GM12891 (cell line): ENCODE measurements around the gene ZNF808.
"Not testable (repeated sequence)": the region's sequence is repeated elsewhere in the genome, so short reads cannot be mapped to it uniquely, and the experiment has no call there.

Experiments
- DNase-seq: peaks from one replicate; pipeline ENCODE4 v3.0.0; 2011; ENCODE audit warnings: low spot score; ENCODE audit not compliant: insufficient read length
- FAIRE-seq: peaks from 2 replicates; lab custom pipeline; 2011; peaks lifted over from hg19 to GRCh38; lab: Jason Lieb, UNC
- PAX5 ChIP-seq: IDR thresholded peaks from 2 replicates; pipeline ENCODE4 v1.6.1; 2011; ENCODE audit warnings: low read length, moderate library complexity, mild to moderate bottlenecking; ENCODE audit not compliant: insufficient read depth, severe bottlenecking
- POLR2A ChIP-seq: IDR thresholded peaks from 2 replicates; pipeline ENCODE4 v1.6.1; 2011; ENCODE audit warnings: low read depth, low read length, control low read depth
- POLR2AphosphoS5 ChIP-seq: IDR thresholded peaks from 2 replicates; pipeline ENCODE4 v1.6.1; 2011; ENCODE audit warnings: low read depth, low read length, control low read depth
- POU2F2 ChIP-seq: IDR thresholded peaks from 2 replicates; pipeline ENCODE4 v1.6.1; 2011; ENCODE audit warnings: low read depth, mild to moderate bottlenecking, control low read depth, low read length, moderate library complexity
- SPI1 ChIP-seq: IDR thresholded peaks from 2 replicates; pipeline ENCODE4 v1.6.1; 2011; ENCODE audit warnings: low read depth, low read length, control low read depth
- TAF1 ChIP-seq: IDR thresholded peaks from 2 replicates; pipeline ENCODE4 v1.6.1; 2011; ENCODE audit warnings: low read depth, low read length, control low read depth

ZNF808 gene

DNA sequence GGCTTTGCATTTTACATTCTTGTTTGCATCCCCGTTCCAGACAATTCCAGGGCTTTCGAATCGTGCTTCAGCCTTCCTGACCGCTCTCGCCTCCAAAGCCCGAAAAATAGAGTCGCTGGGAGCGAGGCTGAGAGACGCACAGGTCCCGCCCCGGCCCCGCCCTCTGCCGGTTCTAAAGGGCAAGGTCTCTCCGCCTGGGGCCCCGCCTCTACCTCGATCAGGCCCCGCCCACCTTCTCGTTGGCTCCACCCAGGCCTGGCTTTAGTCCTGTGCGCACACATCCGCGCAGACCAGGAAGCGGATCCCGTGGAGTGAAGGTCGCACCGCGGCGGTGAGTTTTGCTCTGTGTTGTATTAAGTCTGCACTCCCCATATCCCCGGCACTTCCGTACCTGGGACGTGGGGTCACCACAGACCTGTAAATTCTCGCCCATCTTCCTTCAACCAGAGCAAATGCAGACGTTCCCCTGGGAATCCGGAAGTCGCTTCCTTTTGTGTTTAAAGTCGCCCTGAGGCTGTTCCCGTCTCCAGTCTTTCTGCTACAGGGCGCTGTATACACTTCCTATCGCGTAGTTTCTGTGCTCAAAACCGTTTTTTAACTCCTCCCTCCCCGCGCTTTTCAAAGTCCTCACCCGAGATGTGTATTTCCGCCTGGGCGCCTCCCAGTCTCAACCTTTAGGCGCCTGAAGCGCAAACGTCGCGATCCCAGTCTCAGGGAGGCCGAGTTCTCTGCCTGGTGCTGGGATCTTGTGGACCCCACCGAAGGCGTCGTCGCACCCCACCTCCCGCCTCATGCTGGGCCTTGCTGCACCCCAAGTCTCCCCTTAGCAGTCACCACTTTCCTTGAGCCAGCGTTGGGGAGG is 42.8 kb downstream of the ZNF808 start, which contains the start of gene ZNF701:
ZNF701 (plus strand) TSS at position 288 of the 862 bp plus-strand sequence. CDS start 3,861 bp downstream, outside the sequence.
- DNase-seq: peak; percentile 68
- peak; percentile 90 for FAIRE-seq
- TF ChIP-seq TAF1 (peak; percentile 84), SPI1 (no peak), POLR2AphosphoS5 (peak; percentile 97), POLR2A (peak; percentile 96), POU2F2 (0 out of 2 replicates have a peak, but pooled peaks have one; percentile 38), PAX5 (no peak)

DNA sequence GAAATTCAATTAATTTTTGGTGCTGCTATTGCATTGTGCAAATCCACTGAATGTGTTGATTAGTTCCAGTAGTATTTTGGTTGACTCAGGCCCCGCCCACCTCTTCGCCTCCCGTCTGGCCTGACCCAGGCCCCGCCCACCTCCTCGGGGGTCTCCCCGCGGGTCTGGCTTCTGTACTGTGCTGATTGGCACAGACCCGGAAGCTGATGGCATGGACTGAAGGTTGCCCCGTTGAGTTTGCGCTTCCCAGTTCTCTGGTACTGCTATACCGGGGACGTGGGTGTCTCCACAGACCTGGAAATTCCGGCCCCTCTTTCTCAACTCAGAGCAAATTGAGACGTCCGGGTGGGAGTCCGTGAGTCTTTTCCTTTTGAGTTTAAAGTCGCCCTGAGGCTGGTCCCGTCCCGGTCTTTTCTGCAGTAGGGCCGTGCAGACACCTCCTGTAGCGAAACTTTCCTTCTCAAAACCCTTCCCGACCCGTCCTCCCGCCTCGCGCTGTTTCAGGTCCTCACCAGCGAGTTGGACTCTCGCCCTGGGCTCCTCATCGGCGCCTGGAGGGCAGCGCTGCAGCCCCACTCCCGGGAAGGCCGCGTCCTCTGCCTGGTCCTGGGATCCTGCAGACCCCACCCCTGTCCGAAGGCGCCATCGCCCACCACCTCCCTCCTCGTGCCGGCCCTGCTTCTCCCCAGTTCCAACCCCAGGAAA is 57.4 kb downstream of the ZNF808 start:
- TF ChIP-seq SPI1 (no peak), PAX5 (no peak), POU2F2 (no peak), TAF1 (no peak), POLR2A (no peak), POLR2AphosphoS5 (no peak)
- DNase-seq: no peak
- FAIRE-seq: no peak

DNA sequence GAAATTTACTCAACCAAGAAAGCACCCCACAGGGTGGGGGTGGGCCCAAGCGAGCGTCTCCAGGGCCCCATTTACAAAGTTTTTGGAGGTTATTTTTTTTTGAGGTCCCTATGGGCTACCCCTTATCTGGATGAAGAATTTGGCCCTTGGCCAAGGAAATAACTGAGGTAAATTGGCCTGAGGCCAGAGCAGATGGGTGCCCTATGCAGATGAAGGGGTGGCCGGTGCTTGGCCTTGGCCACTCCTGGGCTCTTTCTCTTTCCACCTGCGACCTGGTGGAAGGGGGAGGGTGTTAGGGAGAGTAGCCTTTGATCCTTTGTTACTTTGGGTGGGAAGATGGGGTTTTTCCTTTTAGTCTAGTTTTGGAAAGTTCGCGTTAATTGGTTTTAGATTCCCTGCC is 58.1 kb downstream of the ZNF808 start:
- FAIRE-seq (no peak), DNase-seq (no peak)
- TF ChIP-seq POLR2AphosphoS5 (no peak), SPI1 (no peak), TAF1 (no peak), POLR2A (no peak), PAX5 (no peak), POU2F2 (no peak)

GRCh38 chr19:52590728-52591127 is 63.3 kb downstream of the ZNF808 start:
- TF ChIP-seq PAX5: no peak
- TF ChIP-seq SPI1: no peak
- TF ChIP-seq POLR2A: no peak
- no peak for TF ChIP-seq POU2F2
- FAIRE-seq: no peak
- DNase-seq: no peak

GRCh38 chr19:52592301-52592700 is 64.8 kb downstream of the ZNF808 start:
- no peak for TF ChIP-seq TAF1
- no peak for TF ChIP-seq PAX5
- TF ChIP-seq POLR2AphosphoS5: no peak
- TF ChIP-seq POLR2A: no peak
- no peak for TF ChIP-seq POU2F2
- TF ChIP-seq SPI1: no peak
- FAIRE-seq: no peak
- DNase-seq: no peak

DNA sequence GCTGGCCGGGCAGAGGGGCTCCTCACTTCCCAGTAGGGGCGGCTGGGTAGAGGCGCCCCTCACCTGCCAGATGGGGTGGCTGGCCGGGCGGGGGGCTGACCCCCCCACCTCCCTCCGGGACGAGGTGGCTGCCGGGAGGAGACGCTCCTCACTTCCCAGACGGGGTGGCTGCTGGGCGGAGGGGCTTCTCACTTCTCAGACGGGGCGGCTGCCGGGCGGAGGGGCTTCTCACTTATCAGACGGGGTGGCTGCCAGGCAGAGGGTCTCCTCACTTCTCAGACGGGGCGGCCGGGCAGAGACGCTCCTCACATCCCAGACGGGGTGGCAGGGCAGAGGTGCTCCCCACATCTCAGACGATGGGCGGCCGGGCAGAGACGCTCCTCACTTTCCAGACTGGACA is 66.0 kb downstream of the ZNF808 start:
- FAIRE-seq, DNase-seq: not testable (repeated sequence)

- TF ChIP-seq PAX5: no peak
- TF ChIP-seq POU2F2: no peak
- no peak for TF ChIP-seq SPI1
- no peak for TF ChIP-seq TAF1
- TF ChIP-seq POLR2A: no peak
- FAIRE-seq: no peak
- DNase-seq: no peak
Measured at GRCh38 chr19:52599241-52599640, 71.8 kb downstream of the ZNF808 start.

- DNase-seq (no peak), FAIRE-seq (peak; percentile 58)
- no peak for TF ChIP-seq POLR2A
- no peak for TF ChIP-seq SPI1
- no peak for TF ChIP-seq PAX5
- TF ChIP-seq POLR2AphosphoS5: no peak
- TF ChIP-seq TAF1: no peak
Measured at GRCh38 chr19:52600639-52601024, 73.2 kb downstream of the ZNF808 start.

- peak; percentile 83 for FAIRE-seq
- TF ChIP-seq POLR2A: peak; percentile 59
- no peak for TF ChIP-seq POU2F2
- 0 out of 2 replicates have a peak, but pooled peaks have one; percentile 29 for TF ChIP-seq POLR2AphosphoS5
- TF ChIP-seq PAX5: no peak
- peak; percentile 24; the same call in 1 of the 2 replicates for TF ChIP-seq SPI1
- 0 out of 2 replicates have a peak, but pooled peaks have one; percentile 12 for TF ChIP-seq TAF1
- peak; percentile 79 for DNase-seq
Measured at GRCh38 chr19:52601025-52601973, 73.8 kb downstream of the ZNF808 start.

- DNase-seq, FAIRE-seq: not testable (repeated sequence)
Measured at GRCh38 chr19:52601974-52602366, 74.5 kb downstream of the ZNF808 start.
